Keratinocyte (primary cell): ENCODE measurements around the gene CCDC192. TPM values are rescaled to one million over a fixed set of nuclear protein-coding genes. Genes with fewer than 3 reads are reported as not detected.

Source experiments
- DNase-seq: peaks from one replicate; pipeline ENCODE4 v3.0.0-alpha.2; 2011; ENCODE audit warnings: low read depth, missing footprints, low spot score
- FAIRE-seq: peaks from 2 replicates; lab custom pipeline; 2011; peaks lifted over from hg19 to GRCh38; lab: Jason Lieb, UNC
- H2AFZ ChIP-seq: 2 replicates; pipeline ENCODE4 v1.6.0; 2012; ENCODE audit warnings: low read length, control low read depth, inconsistent platforms; ENCODE audit not compliant: control insufficient read depth
- H3K27ac ChIP-seq: 2 replicates; pipeline ENCODE4 v1.5.1; 2011; ENCODE audit warnings: low read length; ENCODE audit not compliant: control insufficient read depth, insufficient read depth
- H3K27me3 ChIP-seq: 3 replicates; pipeline ENCODE4 v1.6.0; 2011; ENCODE audit warnings: low read length; ENCODE audit not compliant: control insufficient read depth, insufficient read depth; ENCODE audit errors: extremely low read depth
- H3K36me3 ChIP-seq, 2 experiments: 2 replicates in 1 of 2; 3 replicates in 1 of 2; pipeline ENCODE4 v1.5.1; 2011; ENCODE audit warnings: low read length in 2 of 2, mild to moderate bottlenecking in 1 of 2; ENCODE audit not compliant: control insufficient read depth in 2 of 2, insufficient read depth in 2 of 2; ENCODE audit errors: extremely low read depth in 1 of 2
- H3K4me1 ChIP-seq: 3 replicates; pipeline ENCODE4 v1.5.1; 2011; ENCODE audit warnings: low read length; ENCODE audit not compliant: control insufficient read depth, insufficient read depth; ENCODE audit errors: extremely low read depth
- H3K4me2 ChIP-seq: 3 replicates; pipeline ENCODE4 v1.6.0; 2011; ENCODE audit warnings: low read depth, low read length; ENCODE audit not compliant: control insufficient read depth, insufficient read depth; ENCODE audit errors: extremely low read depth
- H3K4me3 ChIP-seq, 3 experiments: fragments of 200-600 bp in 1 of 3; sonication (generic) in 1 of 3; 2 replicates in 2 of 3; 3 replicates in 1 of 3; pipeline ENCODE4 v1.5.1; 2011 to 2016; ENCODE audit warnings: low read length in 3 of 3, mild to moderate bottlenecking in 3 of 3, control low read depth in 2 of 3, inconsistent platforms in 1 of 3, low read depth in 1 of 3, mixed read lengths in 1 of 3, mixed run types in 1 of 3, moderate library complexity in 1 of 3; ENCODE audit not compliant: control insufficient read depth in 2 of 3, insufficient read depth in 2 of 3; ENCODE audit errors: extremely low read depth in 1 of 3
- H3K79me2 ChIP-seq: 2 replicates; pipeline ENCODE4 v1.6.0; 2012; ENCODE audit warnings: low read length; ENCODE audit not compliant: control insufficient read depth, insufficient read depth
- H3K9ac ChIP-seq: 3 replicates; pipeline ENCODE4 v1.6.0; 2011; ENCODE audit warnings: low read length; ENCODE audit not compliant: control insufficient read depth, insufficient read depth; ENCODE audit errors: extremely low read depth
- H3K9me1 ChIP-seq: 3 replicates; pipeline ENCODE4 v1.6.0; 2011; ENCODE audit warnings: low read length; ENCODE audit not compliant: control insufficient read depth, insufficient read depth; ENCODE audit errors: extremely low read depth
- H3K9me3 ChIP-seq: 2 replicates; pipeline ENCODE4 v1.5.1; 2012; ENCODE audit warnings: low read depth, low read length; ENCODE audit not compliant: control insufficient read depth
- H4K20me1 ChIP-seq: 3 replicates; pipeline ENCODE4 v1.6.0; 2011; ENCODE audit warnings: low read length; ENCODE audit not compliant: control insufficient read depth, insufficient read depth; ENCODE audit errors: extremely low read depth
- CTCF ChIP-seq, 3 experiments: IDR thresholded peaks in 1 of 3; conservative IDR thresholded peaks in 1 of 3; optimal IDR thresholded peaks in 1 of 3; 2 replicates in 2 of 3; 3 replicates in 1 of 3; pipeline versions ENCODE3 to v1.5.1; 2011; ENCODE audit warnings: low read length in 3 of 3, mild to moderate bottlenecking in 3 of 3, moderate library complexity in 2 of 3, control low read depth in 1 of 3, inconsistent platforms in 1 of 3; ENCODE audit not compliant: insufficient read depth in 2 of 3; ENCODE audit errors: extremely low read depth in 1 of 3
- EZH2 ChIP-seq: IDR thresholded peaks from one replicate; pipeline ENCODE4 v1.6.1; 2012; ENCODE audit warnings: inconsistent platforms, mild to moderate bottlenecking, low read length, moderate library complexity
- dilution Hi-C: fragments of 300-500 bp; cut with MboI; formaldehyde crosslinking; loops from one replicate; pipeline ENCODE4 v1.7.0; 2020; ENCODE audit warnings: low sequenced_read_pairs; ENCODE audit not compliant: extremely low pct_ligation_motif_present
- polyA plus RNA-seq, 5 experiments: library from polyadenylated mRNA; depleted of rRNA in 3 of 5; stranded (reverse) in 3 of 5; stranded (forward) in 1 of 5; unstranded in 1 of 5; fragments of >200 nt; gene quantifications; 1 replicate in 1 of 5; 2 replicates in 3 of 5; 3 replicates in 1 of 5; pipeline versions ENCODE4 v1.2.1 to v1.2.3, GENCODE V29; 2011 to 2012; ENCODE audit warnings: missing spikeins in 2 of 5, low read depth in 1 of 5, low replicate concordance in 1 of 5

Gene CCDC192
- polyA plus RNA-seq, 1 donor (not counting 4 experiments of a cell fraction or from before 2014, with no cell fraction given) = not detected

DNA sequence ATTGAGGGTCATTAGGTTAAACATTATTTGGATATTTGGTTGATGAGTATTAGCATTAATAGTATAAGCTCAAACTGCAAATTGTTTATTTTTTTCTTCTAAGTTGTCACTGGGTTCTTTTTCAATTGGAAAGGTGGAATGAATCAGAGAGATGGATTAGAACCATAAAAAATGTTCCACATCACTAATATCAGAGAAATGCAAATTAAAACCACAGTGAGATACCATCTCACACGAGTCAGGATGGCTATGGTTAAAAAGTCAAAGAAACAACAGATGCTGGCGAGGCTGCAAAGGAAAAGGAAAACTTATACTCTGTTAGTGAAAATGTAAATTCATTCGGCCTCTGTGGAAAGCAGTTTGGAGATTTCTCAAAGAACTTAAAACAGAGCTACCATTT, 122.8 kb downstream of the CCDC192 start:
- FAIRE-seq = no peak
- H3K4me2 ChIP-seq = no peak overlapping the region

DNA sequence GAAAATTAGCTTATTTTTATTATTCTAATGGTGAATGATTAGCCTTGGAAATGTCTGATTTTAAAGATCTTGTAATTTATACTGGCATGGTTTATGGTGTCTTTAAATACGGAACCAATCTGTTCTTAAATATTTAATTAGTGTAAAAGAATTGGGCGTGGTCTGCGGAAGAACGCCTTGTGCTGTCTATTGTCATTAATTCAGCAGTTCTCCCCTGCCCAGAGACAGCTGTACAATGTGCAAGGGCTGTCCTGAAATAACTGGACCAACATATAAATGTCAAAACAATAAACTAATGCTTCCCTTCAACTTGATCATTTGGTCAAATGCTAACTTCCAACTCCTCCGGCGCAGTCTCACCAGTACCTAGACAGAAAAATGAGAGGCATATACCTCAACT, 124.3 kb downstream of the CCDC192 start:
- FAIRE-seq (no peak), DNase-seq (no peak)
- Histone ChIP-seq H3K36me3 (no peaks in the 10 kb centered on the region), H3K4me2 (no peak overlapping the region), H3K27ac (no peak overlapping the region), H4K20me1 (no peaks in the 10 kb centered on the region), H3K4me3 (no peak overlapping the region), H2AFZ (no peak overlapping the region), H3K27me3 (no peaks in the 10 kb centered on the region), H3K9me3 (no peaks in the 10 kb centered on the region), H3K9me1 (no peaks in the 10 kb centered on the region), H3K79me2 (no peaks in the 10 kb centered on the region), H3K9ac (no peak overlapping the region), H3K4me1 (no peaks in the 10 kb centered on the region)
- dilution Hi-C loops = no loop called here
- TF ChIP-seq CTCF (optimal IDR thresholded peaks at IDR 0.05 in 1 of 3, IDR thresholded peaks at IDR 0.05 in 1 of 3, conservative IDR thresholded peaks at IDR 0.05 in 1 of 3; ENCODE audit: extremely low read depth in 1 of 3, insufficient read depth in 2 of 3, low read length in 3 of 3) = no peak
- TF ChIP-seq EZH2 = no peak

More for the DNA sequence above, 122.8 kb downstream of the CCDC192 start:
- Histone ChIP-seq H3K27me3 (no peaks in the 10 kb centered on the region), H3K9me3 (no peaks in the 10 kb centered on the region), H3K4me3 (no peak overlapping the region), H3K79me2 (no peaks in the 10 kb centered on the region), H4K20me1 (no peaks in the 10 kb centered on the region), H3K27ac (no peak overlapping the region), H3K36me3 (no peaks in the 10 kb centered on the region), H3K9me1 (no peaks in the 10 kb centered on the region), H3K4me1 (no peaks in the 10 kb centered on the region), H2AFZ (no peak overlapping the region), H3K9ac (no peak overlapping the region)
- no peak for DNase-seq
- TF ChIP-seq CTCF (optimal IDR thresholded peaks at IDR 0.05 in 1 of 3, IDR thresholded peaks at IDR 0.05 in 1 of 3, conservative IDR thresholded peaks at IDR 0.05 in 1 of 3; ENCODE audit: extremely low read depth in 1 of 3, insufficient read depth in 2 of 3, low read length in 3 of 3) (no peak), EZH2 (no peak)
- dilution Hi-C loops = no loop called here
